GM13976 (cell line): ENCODE results near the gene CHCHD4.

Experiments
- DNase-seq: peaks from one replicate; pipeline ENCODE4 v3.0.0; 2012; ENCODE audit warnings: low spot score
- in situ Hi-C: fragments of 300-500 bp; cut with MboI; formaldehyde crosslinking; loops from one replicate; pipeline ENCODE4 v1.12.0; 2022; ENCODE audit warnings: low sequenced_read_pairs, mixed read lengths, inconsistent platforms; ENCODE audit not compliant: unreplicated experiment
- TF ChIP-seq, protein P1 (sequence below): IDR thresholded peaks from 2 replicates; pipeline ENCODE4 v1.5.1; 2012; ENCODE audit warnings: borderline replicate concordance, mild to moderate bottlenecking; ENCODE audit not compliant: insufficient read depth; ENCODE audit errors: extremely low read depth, missing control alignments, control extremely low read depth

The CHCHD4 gene

DNA sequence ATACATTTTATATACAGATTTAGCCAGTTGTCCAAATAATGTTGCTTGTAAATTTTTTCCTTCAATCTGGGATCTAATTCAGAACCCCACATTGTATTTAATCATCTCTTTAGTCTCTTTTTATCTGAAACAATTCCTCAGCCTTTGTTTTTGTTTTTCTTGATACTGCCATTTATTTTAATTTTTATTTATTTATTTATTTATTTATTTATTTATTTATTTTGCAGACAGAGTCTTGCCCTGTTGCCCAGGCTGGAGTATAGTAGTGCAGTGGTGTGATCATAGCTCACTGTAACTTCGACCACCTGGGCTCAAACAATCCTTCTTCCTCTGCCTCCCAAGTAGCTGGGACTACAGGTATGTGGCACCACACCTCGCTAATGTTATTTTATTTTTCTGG lies 61.5 kb downstream of the CHCHD4 start:
- TF ChIP-seq, protein P1, sequence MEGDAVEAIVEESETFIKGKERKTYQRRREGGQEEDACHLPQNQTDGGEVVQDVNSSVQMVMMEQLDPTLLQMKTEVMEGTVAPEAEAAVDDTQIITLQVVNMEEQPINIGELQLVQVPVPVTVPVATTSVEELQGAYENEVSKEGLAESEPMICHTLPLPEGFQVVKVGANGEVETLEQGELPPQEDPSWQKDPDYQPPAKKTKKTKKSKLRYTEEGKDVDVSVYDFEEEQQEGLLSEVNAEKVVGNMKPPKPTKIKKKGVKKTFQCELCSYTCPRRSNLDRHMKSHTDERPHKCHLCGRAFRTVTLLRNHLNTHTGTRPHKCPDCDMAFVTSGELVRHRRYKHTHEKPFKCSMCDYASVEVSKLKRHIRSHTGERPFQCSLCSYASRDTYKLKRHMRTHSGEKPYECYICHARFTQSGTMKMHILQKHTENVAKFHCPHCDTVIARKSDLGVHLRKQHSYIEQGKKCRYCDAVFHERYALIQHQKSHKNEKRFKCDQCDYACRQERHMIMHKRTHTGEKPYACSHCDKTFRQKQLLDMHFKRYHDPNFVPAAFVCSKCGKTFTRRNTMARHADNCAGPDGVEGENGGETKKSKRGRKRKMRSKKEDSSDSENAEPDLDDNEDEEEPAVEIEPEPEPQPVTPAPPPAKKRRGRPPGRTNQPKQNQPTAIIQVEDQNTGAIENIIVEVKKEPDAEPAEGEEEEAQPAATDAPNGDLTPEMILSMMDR, result no peak

More for the DNA sequence above, 61.5 kb downstream of the CHCHD4 start:
- no peak for DNase-seq
- in situ Hi-C loops, result no loop called here
